ENCODE measurements around the gene THNSL1. TPM values are rescaled to one million over a fixed set of nuclear protein-coding genes. Genes with fewer than 3 reads are reported as not detected.
A peak's percentile ranks its signal among the peaks of the same experiment; 100 is the strongest.

Gene THNSL1
- total and polyA plus RNA-seq, 2 of the 13 experiments (the other 11 are each of a cell fraction or from before 2014, with no cell fraction given) = 1.3 to 3.8 TPM

DNA sequence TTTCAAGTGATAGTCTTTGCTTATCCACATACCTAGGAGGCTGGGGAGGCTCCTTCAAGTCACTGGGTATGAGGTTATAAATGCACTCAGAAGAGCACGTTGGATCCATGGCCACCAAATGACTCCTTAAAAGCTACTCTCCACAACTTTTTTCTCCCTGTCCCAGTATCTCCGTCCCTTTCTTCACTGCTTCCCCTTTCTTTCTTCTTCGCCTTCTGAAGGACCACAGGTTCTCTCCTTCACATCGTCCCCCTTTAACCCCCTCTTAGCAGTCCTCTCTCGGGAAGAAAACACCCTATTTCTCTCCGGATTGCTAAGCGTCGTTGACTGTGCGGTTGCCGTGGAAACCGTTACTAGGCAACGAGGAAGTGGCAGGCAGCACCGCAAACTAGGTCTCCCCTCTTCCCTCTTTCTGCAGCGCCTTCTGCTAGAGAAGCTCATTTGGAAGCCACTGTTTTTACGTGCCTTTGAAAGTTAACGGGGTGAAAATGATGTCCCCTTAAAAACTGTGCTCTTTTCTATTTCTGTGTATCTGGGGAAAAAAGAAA is 510 bp upstream of the THNSL1 start, which contains the start of gene ENKUR (continued):
- TF ChIP-seq ZNF296 (CRISPR knock-in tag; conservative IDR thresholded peaks at IDR 0.05) (no peak), ATAD3A (CRISPR knock-in tag; IDR thresholded peaks at IDR 0.05) (no peak), ZNF543 (CRISPR knock-in tag; IDR thresholded peaks at IDR 0.05) (no peak), MYNN (CRISPR knock-in tag; IDR thresholded peaks at IDR 0.05; ENCODE audit: low read depth) (peak; percentile 97; the same call in 1 of the 2 replicates), ZNF256 (CRISPR knock-in tag; conservative IDR thresholded peaks at IDR 0.05) (no peak), ZNF530 (CRISPR knock-in tag; IDR thresholded peaks at IDR 0.05; ENCODE audit: low read depth) (no peak), RFX3 (CRISPR knock-in tag; IDR thresholded peaks at IDR 0.05) (peak; percentile 98), CENPX (CRISPR knock-in tag; IDR thresholded peaks at IDR 0.05) (no peak), SIN3B (IDR thresholded peaks at IDR 0.05; ENCODE audit: low read length) (peak; percentile 48; the same call in 1 of the 2 replicates), SP1 (IDR thresholded peaks at IDR 0.05) (no peak), SP1 (CRISPR knock-in tag; IDR thresholded peaks at IDR 0.05) (no peak), DR1 (CRISPR knock-in tag; IDR thresholded peaks at IDR 0.05) (no peak), MXI1 (IDR thresholded peaks at IDR 0.05; ENCODE audit: borderline replicate concordance, low read depth, low read length) (peak; percentile 80; the same call in 2 of the 3 replicates), JUND (CRISPR knock-in tag; IDR thresholded peaks at IDR 0.05) (no peak)
- TF ChIP-seq, protein P1, sequence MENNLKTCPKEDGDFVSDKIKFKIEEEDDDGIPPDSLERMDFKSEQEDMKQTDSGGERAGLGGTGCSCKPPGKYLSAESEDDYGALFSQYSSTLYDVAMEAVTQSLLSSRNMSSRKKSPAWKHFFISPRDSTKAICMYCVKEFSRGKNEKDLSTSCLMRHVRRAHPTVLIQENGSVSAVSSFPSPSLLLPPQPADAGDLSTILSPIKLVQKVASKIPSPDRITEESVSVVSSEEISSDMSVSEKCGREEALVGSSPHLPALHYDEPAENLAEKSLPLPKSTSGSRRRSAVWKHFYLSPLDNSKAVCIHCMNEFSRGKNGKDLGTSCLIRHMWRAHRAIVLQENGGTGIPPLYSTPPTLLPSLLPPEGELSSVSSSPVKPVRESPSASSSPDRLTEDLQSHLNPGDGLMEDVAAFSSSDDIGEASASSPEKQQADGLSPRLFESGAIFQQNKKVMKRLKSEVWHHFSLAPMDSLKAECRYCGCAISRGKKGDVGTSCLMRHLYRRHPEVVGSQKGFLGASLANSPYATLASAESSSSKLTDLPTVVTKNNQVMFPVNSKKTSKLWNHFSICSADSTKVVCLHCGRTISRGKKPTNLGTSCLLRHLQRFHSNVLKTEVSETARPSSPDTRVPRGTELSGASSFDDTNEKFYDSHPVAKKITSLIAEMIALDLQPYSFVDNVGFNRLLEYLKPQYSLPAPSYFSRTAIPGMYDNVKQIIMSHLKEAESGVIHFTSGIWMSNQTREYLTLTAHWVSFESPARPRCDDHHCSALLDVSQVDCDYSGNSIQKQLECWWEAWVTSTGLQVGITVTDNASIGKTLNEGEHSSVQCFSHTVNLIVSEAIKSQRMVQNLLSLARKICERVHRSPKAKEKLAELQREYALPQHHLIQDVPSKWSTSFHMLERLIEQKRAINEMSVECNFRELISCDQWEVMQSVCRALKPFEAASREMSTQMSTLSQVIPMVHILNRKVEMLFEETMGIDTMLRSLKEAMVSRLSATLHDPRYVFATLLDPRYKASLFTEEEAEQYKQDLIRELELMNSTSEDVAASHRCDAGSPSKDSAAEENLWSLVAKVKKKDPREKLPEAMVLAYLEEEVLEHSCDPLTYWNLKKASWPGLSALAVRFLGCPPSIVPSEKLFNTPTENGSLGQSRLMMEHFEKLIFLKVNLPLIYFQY (CRISPR knock-in tag; IDR thresholded peaks at IDR 0.05; ENCODE audit: borderline replicate concordance) = no peak
- TF ChIP-seq, protein P2, sequence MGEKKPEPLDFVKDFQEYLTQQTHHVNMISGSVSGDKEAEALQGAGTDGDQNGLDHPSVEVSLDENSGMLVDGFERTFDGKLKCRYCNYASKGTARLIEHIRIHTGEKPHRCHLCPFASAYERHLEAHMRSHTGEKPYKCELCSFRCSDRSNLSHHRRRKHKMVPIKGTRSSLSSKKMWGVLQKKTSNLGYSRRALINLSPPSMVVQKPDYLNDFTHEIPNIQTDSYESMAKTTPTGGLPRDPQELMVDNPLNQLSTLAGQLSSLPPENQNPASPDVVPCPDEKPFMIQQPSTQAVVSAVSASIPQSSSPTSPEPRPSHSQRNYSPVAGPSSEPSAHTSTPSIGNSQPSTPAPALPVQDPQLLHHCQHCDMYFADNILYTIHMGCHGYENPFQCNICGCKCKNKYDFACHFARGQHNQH (CRISPR knock-in tag; IDR thresholded peaks at IDR 0.05) = 0 out of 2 replicates have a peak, but pooled peaks have one; percentile 12
- TF ChIP-seq, protein P3, sequence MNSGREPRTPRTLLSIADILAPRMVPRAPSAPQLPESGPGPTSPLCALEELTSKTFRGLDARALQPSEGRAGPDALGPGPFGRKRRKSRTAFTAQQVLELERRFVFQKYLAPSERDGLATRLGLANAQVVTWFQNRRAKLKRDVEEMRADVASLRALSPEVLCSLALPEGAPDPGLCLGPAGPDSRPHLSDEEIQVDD (CRISPR knock-in tag; IDR thresholded peaks at IDR 0.05; ENCODE audit: borderline replicate concordance) = no peak
- TF ChIP-seq, protein P4, sequence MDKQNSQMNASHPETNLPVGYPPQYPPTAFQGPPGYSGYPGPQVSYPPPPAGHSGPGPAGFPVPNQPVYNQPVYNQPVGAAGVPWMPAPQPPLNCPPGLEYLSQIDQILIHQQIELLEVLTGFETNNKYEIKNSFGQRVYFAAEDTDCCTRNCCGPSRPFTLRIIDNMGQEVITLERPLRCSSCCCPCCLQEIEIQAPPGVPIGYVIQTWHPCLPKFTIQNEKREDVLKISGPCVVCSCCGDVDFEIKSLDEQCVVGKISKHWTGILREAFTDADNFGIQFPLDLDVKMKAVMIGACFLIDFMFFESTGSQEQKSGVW (CRISPR knock-in tag; IDR thresholded peaks at IDR 0.05; ENCODE audit: borderline replicate concordance) = no peak
- TF ChIP-seq, protein P5, sequence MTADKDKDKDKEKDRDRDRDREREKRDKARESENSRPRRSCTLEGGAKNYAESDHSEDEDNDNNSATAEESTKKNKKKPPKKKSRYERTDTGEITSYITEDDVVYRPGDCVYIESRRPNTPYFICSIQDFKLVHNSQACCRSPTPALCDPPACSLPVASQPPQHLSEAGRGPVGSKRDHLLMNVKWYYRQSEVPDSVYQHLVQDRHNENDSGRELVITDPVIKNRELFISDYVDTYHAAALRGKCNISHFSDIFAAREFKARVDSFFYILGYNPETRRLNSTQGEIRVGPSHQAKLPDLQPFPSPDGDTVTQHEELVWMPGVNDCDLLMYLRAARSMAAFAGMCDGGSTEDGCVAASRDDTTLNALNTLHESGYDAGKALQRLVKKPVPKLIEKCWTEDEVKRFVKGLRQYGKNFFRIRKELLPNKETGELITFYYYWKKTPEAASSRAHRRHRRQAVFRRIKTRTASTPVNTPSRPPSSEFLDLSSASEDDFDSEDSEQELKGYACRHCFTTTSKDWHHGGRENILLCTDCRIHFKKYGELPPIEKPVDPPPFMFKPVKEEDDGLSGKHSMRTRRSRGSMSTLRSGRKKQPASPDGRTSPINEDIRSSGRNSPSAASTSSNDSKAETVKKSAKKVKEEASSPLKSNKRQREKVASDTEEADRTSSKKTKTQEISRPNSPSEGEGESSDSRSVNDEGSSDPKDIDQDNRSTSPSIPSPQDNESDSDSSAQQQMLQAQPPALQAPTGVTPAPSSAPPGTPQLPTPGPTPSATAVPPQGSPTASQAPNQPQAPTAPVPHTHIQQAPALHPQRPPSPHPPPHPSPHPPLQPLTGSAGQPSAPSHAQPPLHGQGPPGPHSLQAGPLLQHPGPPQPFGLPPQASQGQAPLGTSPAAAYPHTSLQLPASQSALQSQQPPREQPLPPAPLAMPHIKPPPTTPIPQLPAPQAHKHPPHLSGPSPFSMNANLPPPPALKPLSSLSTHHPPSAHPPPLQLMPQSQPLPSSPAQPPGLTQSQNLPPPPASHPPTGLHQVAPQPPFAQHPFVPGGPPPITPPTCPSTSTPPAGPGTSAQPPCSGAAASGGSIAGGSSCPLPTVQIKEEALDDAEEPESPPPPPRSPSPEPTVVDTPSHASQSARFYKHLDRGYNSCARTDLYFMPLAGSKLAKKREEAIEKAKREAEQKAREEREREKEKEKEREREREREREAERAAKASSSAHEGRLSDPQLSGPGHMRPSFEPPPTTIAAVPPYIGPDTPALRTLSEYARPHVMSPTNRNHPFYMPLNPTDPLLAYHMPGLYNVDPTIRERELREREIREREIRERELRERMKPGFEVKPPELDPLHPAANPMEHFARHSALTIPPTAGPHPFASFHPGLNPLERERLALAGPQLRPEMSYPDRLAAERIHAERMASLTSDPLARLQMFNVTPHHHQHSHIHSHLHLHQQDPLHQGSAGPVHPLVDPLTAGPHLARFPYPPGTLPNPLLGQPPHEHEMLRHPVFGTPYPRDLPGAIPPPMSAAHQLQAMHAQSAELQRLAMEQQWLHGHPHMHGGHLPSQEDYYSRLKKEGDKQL (CRISPR knock-in tag; IDR thresholded peaks at IDR 0.05; ENCODE audit: low read depth) = no peak
